K562 (cell line): ENCODE measurements around the gene BEST4. TPM values are rescaled to one million over a fixed set of nuclear protein-coding genes. Genes with fewer than 3 reads are reported as not detected.
"Not testable (repeated sequence)": the region's sequence is repeated elsewhere in the genome, so short reads cannot be mapped to it uniquely, and the experiment has no call there.

Experiments
- ATAC-seq: fragments of 200-7000 bp; cut with Tn5 transposase; 3 replicates; pipeline ENCODE4 v1.9.1; 2020; ENCODE audit warnings: moderate library complexity
- BruUV-seq: library from RNA; stranded (reverse); fragments of 400-500 nt; replicated peaks from 2 replicates; lab custom pipeline; 2021; lab: Mats Ljungman, UMichigan
- CTCF ChIA-PET: fragments of 300-600 bp; formaldehyde crosslinking; extraction: SDS; loops from one replicate; lab custom pipeline; 2021; ENCODE audit warnings: low intra/inter-chr PET ratio; lab: Yijun Ruan, JAX
- POLR2A ChIA-PET: fragments of 300-600, 350-650 bp; sonication (Branson Sonifier 250); formaldehyde crosslinking; extraction: SDS; loops from one replicate; lab custom pipeline; 2021; ENCODE audit warnings: antibody characterized with exemption, inconsistent platforms; lab: Yijun Ruan, JAX
- DNase-seq, 4 experiments: peaks; one replicate each; pipeline versions ENCODE4 v3.0.0 to v3.0.0-alpha.2; 2011 to 2018; ENCODE audit warnings: low spot score in 3 of 4, mixed read lengths in 3 of 4; ENCODE audit errors: extremely low read depth in 1 of 4
- FAIRE-seq: peaks from 2 replicates; lab custom pipeline; 2011; peaks lifted over from hg19 to GRCh38; lab: Jason Lieb, UNC
- H2AFZ ChIP-seq: 2 replicates; pipeline ENCODE4 v1.6.0; 2011; ENCODE audit warnings: low read depth, low read length, control low read depth, inconsistent platforms
- H3K27ac ChIP-seq: fragments of 200-600 bp; 3 replicates; pipeline ENCODE4 v1.8.0; 2011; ENCODE audit warnings: low read depth, mild to moderate bottlenecking, control low read depth, inconsistent platforms, low read length, moderate library complexity, mixed read lengths; ENCODE audit errors: extremely low read depth
- H3K27me3 ChIP-seq, 2 experiments: fragments of 300-600 bp in 1 of 2; 2 replicates in 1 of 2; 3 replicates in 1 of 2; pipeline versions ENCODE4 v1.6.0 to v1.8.0; 2011; ENCODE audit warnings: inconsistent platforms in 2 of 2, low read length in 2 of 2, mild to moderate bottlenecking in 1 of 2, mixed read lengths in 1 of 2, moderate library complexity in 1 of 2; ENCODE audit not compliant: control insufficient read depth in 2 of 2, insufficient read depth in 2 of 2
- H3K36me3 ChIP-seq: fragments of 300-600 bp; 3 replicates; pipeline ENCODE4 v1.8.0; 2011; ENCODE audit warnings: mild to moderate bottlenecking, low read length, inconsistent platforms; ENCODE audit not compliant: control insufficient read depth, insufficient read depth
- H3K4me1 ChIP-seq, 2 experiments: fragments of 200-600 bp in 1 of 2; replicated peaks in 1 of 2; 2 replicates in 1 of 2; 3 replicates in 1 of 2; pipeline versions ENCODE4 v1.5.1 to v1.8.0; 2011; ENCODE audit warnings: inconsistent platforms in 2 of 2, low read length in 2 of 2, mild to moderate bottlenecking in 1 of 2, mixed read lengths in 1 of 2, moderate library complexity in 1 of 2; ENCODE audit not compliant: control insufficient read depth in 2 of 2, insufficient read depth in 2 of 2
- H3K4me2 ChIP-seq: 2 replicates; pipeline ENCODE4 v1.6.1; 2011; ENCODE audit warnings: low read length, control low read depth, inconsistent platforms, mixed read lengths; ENCODE audit not compliant: insufficient read depth
- H3K4me3 ChIP-seq: fragments of 200-600 bp; sonication (generic), shearing (Covaris generic); 2 replicates; pipeline ENCODE4 v1.5.1; 2016; ENCODE audit warnings: control low read depth, inconsistent platforms
- H3K79me2 ChIP-seq: fragments of 200-600 bp; 3 replicates; pipeline ENCODE4 v1.8.0; 2011; ENCODE audit warnings: low read length, inconsistent platforms; ENCODE audit not compliant: control insufficient read depth, insufficient read depth
- H3K9ac ChIP-seq, 2 experiments: 2 replicates each; pipeline versions ENCODE4 v1.6.0 to v1.6.1; 2011; ENCODE audit warnings: low read depth in 2 of 2, low read length in 2 of 2, control low read depth in 1 of 2, inconsistent platforms in 1 of 2, mild to moderate bottlenecking in 1 of 2, mixed read lengths in 1 of 2; ENCODE audit not compliant: insufficient read depth in 1 of 2
- H3K9me1 ChIP-seq: one replicate; pipeline ENCODE4 v1.6.0; 2011; ENCODE audit warnings: inconsistent platforms, mild to moderate bottlenecking, low read length, moderate library complexity; ENCODE audit not compliant: control insufficient read depth, insufficient read depth
- H3K9me3 ChIP-seq: replicated peaks from 2 replicates; pipeline ENCODE4 v1.5.1; 2011; ENCODE audit warnings: low read depth, low read length, inconsistent platforms; ENCODE audit not compliant: control insufficient read depth, insufficient read depth
- H4K20me1 ChIP-seq: replicated peaks from 2 replicates; pipeline ENCODE4 v1.6.1; 2011; ENCODE audit warnings: low read length, inconsistent platforms, mixed read lengths; ENCODE audit not compliant: control insufficient read depth, insufficient read depth
- ARNT ChIP-seq, 2 experiments: fragments of 450-650 bp; IDR thresholded peaks; 2 replicates each; pipeline ENCODE4 v1.6.1; 2016; ENCODE audit warnings: mild to moderate bottlenecking in 1 of 2
- ATF7 ChIP-seq: fragments of 450-650 bp; IDR thresholded peaks from 2 replicates; pipeline ENCODE4 v1.7.1; 2014; ENCODE audit warnings: mild to moderate bottlenecking, moderate library complexity
- BRD9 ChIP-seq: fragments of 450-650 bp; IDR thresholded peaks from 2 replicates; pipeline ENCODE4 v1.6.1; 2018; ENCODE audit warnings: low read depth; ENCODE audit not compliant: partially characterized antibody
- ETV1 ChIP-seq: fragments of 450-650 bp; conservative IDR thresholded peaks from 2 replicates; pipeline ENCODE4 v1.6.1; 2016; ENCODE audit warnings: missing genetic modification characterization, control low read depth, low read depth, missing compliant biosample characterization
- HDAC8 ChIP-seq: fragments of 450-650 bp; IDR thresholded peaks from 2 replicates; pipeline ENCODE4 v1.6.1; 2016; ENCODE audit warnings: mild to moderate bottlenecking, missing genetic modification characterization, moderate library complexity, missing compliant biosample characterization
- ID3 ChIP-seq, 2 experiments: fragments of 250-450 bp in 1 of 2; fragments of 450-650 bp in 1 of 2; sonication (Bioruptor Pico) in 1 of 2; IDR thresholded peaks; 2 replicates each; pipeline versions ENCODE4 v1.6.1 to v1.8.0; 2016 to 2021; ENCODE audit warnings: mild to moderate bottlenecking in 2 of 2, moderate library complexity in 2 of 2, missing compliant biosample characterization in 1 of 2, missing genetic modification characterization in 1 of 2
- POLR3A ChIP-seq: IDR thresholded peaks from 2 replicates; pipeline ENCODE4 v1.6.1; 2011; ENCODE audit warnings: borderline replicate concordance, mild to moderate bottlenecking, moderate library complexity; ENCODE audit not compliant: insufficient read length, insufficient read depth; ENCODE audit errors: extremely low read depth
- PTTG1 ChIP-seq: fragments of 450-650 bp; IDR thresholded peaks from 2 replicates; pipeline ENCODE4 v1.6.1; 2016; ENCODE audit warnings: low read depth, mild to moderate bottlenecking, missing genetic modification characterization, missing compliant biosample characterization
- RBM14 ChIP-seq: fragments of 200-400 bp; formaldehyde crosslinking; IDR thresholded peaks from 2 replicates; pipeline ENCODE4 v1.6.1; 2018; ENCODE audit warnings: low read depth, mild to moderate bottlenecking, low read length, moderate library complexity, borderline replicate concordance; ENCODE audit not compliant: insufficient read depth
- THRAP3 ChIP-seq: fragments of 450-650 bp; IDR thresholded peaks from 2 replicates; pipeline ENCODE4 v1.6.1; 2016; ENCODE audit warnings: mild to moderate bottlenecking, inconsistent platforms, borderline replicate concordance
- ZNF311 ChIP-seq: fragments of 250-450 bp; sonication (Bioruptor Pico); IDR thresholded peaks from 2 replicates; pipeline ENCODE4 v1.4.0; 2020; ENCODE audit warnings: mild to moderate bottlenecking, moderate library complexity
- ZNF589 ChIP-seq: fragments of 200-800 bp; sonication (Bioruptor generic); IDR thresholded peaks from 2 replicates; pipeline ENCODE4 v1.6.1; 2016; ENCODE audit warnings: low read depth, missing genetic modification characterization, missing compliant biosample characterization
- WGBS: fragments of 100-300 bp; shearing (Covaris generic); methylation state at CpG from one replicate; pipeline ENCODE4 v1.1.6; 2016; ENCODE audit warnings: low coverage, mixed read lengths; ENCODE audit not compliant: insufficient coverage; ENCODE audit errors: missing lambda C conversion rate; 5-methylcytosine and 5-hydroxymethylcytosine counted together
- in situ Hi-C: fragments of 300-500 bp; cut with MboI; formaldehyde crosslinking; loops from 4 replicates; pipeline ENCODE4 v1.15.0; 2018; ENCODE audit warnings: inconsistent platforms, mixed read lengths
- intact Hi-C: fragments of 100-400 bp; cut with micrococcal nuclease; formaldehyde crosslinking; loops from 2 replicates; pipeline ENCODE4 v1.14.2; 2022
- polyA plus RNA-seq, 8 experiments: library from polyadenylated mRNA; depleted of rRNA in 4 of 8; stranded (reverse) in 5 of 8; unstranded in 3 of 8; fragments of >200 nt; fragmentation: Nextera tagmentation in 2 of 8; fragmentation: Illumina TruSeq in 1 of 8; extraction: Ambion mirVana in 2 of 8; extraction: Trizol in 1 of 8; gene quantifications; 2 replicates each; pipeline versions ENCODE4 v1.2.1 to v1.2.3, GENCODE V29; 2011 to 2014; ENCODE audit warnings: inconsistent platforms in 1 of 8, missing spikeins in 1 of 8
- total RNA-seq, 7 experiments: library from RNA; depleted of rRNA in 6 of 7; stranded (reverse); fragments of >200 nt in 6 of 7; fragmentation: Illumina TruSeq in 2 of 7; extraction: Trizol in 2 of 7; gene quantifications; 2 replicates each; pipeline versions ENCODE4 v1.2.1 to v1.2.3, GENCODE V29; 2011 to 2021; ENCODE audit warnings: low replicate concordance in 1 of 7
- TF ChIP-seq, protein P1 (sequence below): IDR thresholded peaks from 3 replicates; pipeline ENCODE4 v1.6.1; 2011; ENCODE audit warnings: borderline replicate concordance, mild to moderate bottlenecking, moderate library complexity; ENCODE audit not compliant: insufficient read length; ENCODE audit errors: extremely low read depth

BEST4 gene
- total and polyA plus RNA-seq, 9 of the 15 experiments (the other 6 are each of a cell fraction or from before 2014, with no cell fraction given): 0.07 to 0.11 TPM; not detected in 7

GRCh38 chr1:44739307-44740178, 48.4 kb downstream of the BEST4 start, which contains the start of gene KIF2C (continued):
- TF ChIP-seq, protein P1, sequence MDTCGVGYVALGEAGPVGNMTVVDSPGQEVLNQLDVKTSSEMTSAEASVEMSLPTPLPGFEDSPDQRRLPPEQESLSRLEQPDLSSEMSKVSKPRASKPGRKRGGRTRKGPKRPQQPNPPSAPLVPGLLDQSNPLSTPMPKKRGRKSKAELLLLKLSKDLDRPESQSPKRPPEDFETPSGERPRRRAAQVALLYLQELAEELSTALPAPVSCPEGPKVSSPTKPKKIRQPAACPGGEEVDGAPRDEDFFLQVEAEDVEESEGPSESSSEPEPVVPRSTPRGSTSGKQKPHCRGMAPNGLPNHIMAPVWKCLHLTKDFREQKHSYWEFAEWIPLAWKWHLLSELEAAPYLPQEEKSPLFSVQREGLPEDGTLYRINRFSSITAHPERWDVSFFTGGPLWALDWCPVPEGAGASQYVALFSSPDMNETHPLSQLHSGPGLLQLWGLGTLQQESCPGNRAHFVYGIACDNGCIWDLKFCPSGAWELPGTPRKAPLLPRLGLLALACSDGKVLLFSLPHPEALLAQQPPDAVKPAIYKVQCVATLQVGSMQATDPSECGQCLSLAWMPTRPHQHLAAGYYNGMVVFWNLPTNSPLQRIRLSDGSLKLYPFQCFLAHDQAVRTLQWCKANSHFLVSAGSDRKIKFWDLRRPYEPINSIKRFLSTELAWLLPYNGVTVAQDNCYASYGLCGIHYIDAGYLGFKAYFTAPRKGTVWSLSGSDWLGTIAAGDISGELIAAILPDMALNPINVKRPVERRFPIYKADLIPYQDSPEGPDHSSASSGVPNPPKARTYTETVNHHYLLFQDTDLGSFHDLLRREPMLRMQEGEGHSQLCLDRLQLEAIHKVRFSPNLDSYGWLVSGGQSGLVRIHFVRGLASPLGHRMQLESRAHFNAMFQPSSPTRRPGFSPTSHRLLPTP: peak; percentile 84
- TF ChIP-seq POLR3A: no peak
- TF ChIP-seq RBM14: no peak
- TF ChIP-seq ATF7: peak; percentile 95

GRCh38 chr1:44738953-44739306, 49.0 kb downstream of the BEST4 start:
- DNase-seq; ATAC-seq; FAIRE-seq; H3K9me3 ChIP-seq; H4K20me1 ChIP-seq; BruUV-seq; H3K9me1 ChIP-seq; H3K27me3 ChIP-seq; in situ Hi-C loops; TF ChIP-seq ID3 (CRISPR knock-in tag; IDR thresholded peaks at IDR 0.05): not testable (repeated sequence)
- peaks cover 13 to 22% of the 10 kb centered on the region in 2 experiments; a peak in 4 of 5 replicates for H3K4me1 ChIP-seq
- peak overlapping the region; percentile 68 for H3K4me3 ChIP-seq
- peaks cover 28% of the 10 kb centered on the region for H3K36me3 ChIP-seq
- H3K27ac ChIP-seq: peak overlapping the region; percentile 95
- peak overlapping the region; percentile 96 to 97; a peak in 3 of 4 replicates for H3K9ac ChIP-seq
- ChIA-PET POLR2A (interaction anchor here (0.9 to 3.7 kb wide), 3 partner anchors 8 to 36 kb away, joined by 3 to 22 read pairs (median 4); partner anchors contain the start of gene RPS8), CTCF (interaction anchor here (0.6 kb wide), 1 partner anchor 28 kb away, joined by 3 read pairs; no protein-coding TSS in a partner anchor)
- peak overlapping the region; percentile 94 for H3K4me2 ChIP-seq
- peaks cover 41% of the 10 kb centered on the region for H3K79me2 ChIP-seq
- 14% methylated on average over 1 of the region's 1 CpG for WGBS
- intact Hi-C loops: loop anchor here (1.0 to 2.0 kb wide), 2 partner anchors 8 to 36 kb away; partner anchors contain the start of genes RNU5D-1 and RPS8
- peak overlapping the region; percentile 90 for H2AFZ ChIP-seq
- TF ChIP-seq ETV1 (peak; percentile 40; the same call in 1 of the 2 replicates), ZNF589 (CRISPR knock-in tag) (0 out of 2 replicates have a peak, but pooled peaks have one; percentile 49), HDAC8 (tag) (0 out of 2 replicates have a peak, but pooled peaks have one; percentile 16), ZNF311 (CRISPR knock-in tag) (0 out of 2 replicates have a peak, but pooled peaks have one; percentile 31), ARNT (IDR thresholded peaks at IDR 0.05) (0 out of 4 replicates have a peak, but pooled peaks of 1 of the 2 experiments have one; percentile 51), ID3 (tag; IDR thresholded peaks at IDR 0.05) (peak; percentile 38; the same call in 1 of the 2 replicates), THRAP3 (peak; percentile 59; the same call in 1 of the 2 replicates), PTTG1 (peak; percentile 72), BRD9 (peak; percentile 55)
